ENCODE measurements around the gene ABCG8. TPM values are rescaled to one million over a fixed set of nuclear protein-coding genes. Genes with fewer than 3 reads are reported as not detected.

Gene ABCG8
- total and polyA plus RNA-seq, 12 donors, result 0.15 to 1.4 TPM; not detected in 10

DNA sequence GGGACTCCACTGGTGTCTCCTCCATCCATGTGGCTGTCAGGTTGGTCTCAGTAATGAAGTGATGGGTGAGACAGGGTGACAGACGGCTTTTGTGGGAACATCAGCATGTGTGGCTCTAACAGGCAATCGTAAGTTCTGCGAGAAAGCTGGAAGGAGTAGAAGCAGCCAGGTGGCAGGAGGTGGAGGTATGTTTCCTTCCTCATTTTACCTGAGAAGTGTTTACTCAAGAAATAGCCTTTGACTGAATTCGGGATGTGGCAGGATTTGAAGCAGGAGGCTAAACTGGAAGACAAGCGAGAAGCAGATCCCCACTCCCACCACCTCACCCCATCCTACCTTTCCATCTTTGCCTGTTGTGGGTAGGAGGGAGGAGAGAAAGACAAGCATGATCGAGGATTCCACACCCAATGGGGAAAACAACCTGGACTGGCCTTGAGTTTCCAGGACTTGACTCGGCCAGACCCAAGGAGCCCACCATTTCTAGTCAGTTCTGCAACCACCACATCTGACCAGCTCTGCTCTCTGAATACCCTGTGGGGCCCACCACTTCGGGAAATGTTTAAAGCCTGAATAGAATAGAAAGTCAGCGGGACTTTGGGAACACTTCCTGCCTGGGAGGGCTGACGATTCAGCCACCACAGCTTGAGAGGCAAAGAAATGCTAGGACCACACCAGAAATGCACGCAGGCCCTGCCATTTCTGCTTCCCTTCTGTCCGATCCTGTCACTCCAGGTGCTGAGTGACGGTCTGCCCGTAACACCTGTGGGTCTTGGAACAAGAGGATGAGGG, 1.2 kb downstream of the ABCG8 start:
- Histone ChIP-seq H3K4me3 (no peak overlapping the region), H3K4me1 (no peaks in the 10 kb centered on the region), H3K9me3 (no peaks in the 10 kb centered on the region), H3K36me3 (no peaks in the 10 kb centered on the region), H3K27me3 (peaks cover 0 to 15% (median 0%) of the 10 kb centered on the region in 7 donors), H3K27ac (no peak overlapping the region)
- TF ChIP-seq, protein P1, sequence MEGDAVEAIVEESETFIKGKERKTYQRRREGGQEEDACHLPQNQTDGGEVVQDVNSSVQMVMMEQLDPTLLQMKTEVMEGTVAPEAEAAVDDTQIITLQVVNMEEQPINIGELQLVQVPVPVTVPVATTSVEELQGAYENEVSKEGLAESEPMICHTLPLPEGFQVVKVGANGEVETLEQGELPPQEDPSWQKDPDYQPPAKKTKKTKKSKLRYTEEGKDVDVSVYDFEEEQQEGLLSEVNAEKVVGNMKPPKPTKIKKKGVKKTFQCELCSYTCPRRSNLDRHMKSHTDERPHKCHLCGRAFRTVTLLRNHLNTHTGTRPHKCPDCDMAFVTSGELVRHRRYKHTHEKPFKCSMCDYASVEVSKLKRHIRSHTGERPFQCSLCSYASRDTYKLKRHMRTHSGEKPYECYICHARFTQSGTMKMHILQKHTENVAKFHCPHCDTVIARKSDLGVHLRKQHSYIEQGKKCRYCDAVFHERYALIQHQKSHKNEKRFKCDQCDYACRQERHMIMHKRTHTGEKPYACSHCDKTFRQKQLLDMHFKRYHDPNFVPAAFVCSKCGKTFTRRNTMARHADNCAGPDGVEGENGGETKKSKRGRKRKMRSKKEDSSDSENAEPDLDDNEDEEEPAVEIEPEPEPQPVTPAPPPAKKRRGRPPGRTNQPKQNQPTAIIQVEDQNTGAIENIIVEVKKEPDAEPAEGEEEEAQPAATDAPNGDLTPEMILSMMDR (IDR thresholded peaks at IDR 0.05), result no peak
- DNase-seq, result no peak
- no peak for ATAC-seq
- intact Hi-C loops (cut with DNase I), result no loop called here
- 83 to 85% methylated on average over 14 of the region's 14 CpGs for WGBS, 2 donors

DNA sequence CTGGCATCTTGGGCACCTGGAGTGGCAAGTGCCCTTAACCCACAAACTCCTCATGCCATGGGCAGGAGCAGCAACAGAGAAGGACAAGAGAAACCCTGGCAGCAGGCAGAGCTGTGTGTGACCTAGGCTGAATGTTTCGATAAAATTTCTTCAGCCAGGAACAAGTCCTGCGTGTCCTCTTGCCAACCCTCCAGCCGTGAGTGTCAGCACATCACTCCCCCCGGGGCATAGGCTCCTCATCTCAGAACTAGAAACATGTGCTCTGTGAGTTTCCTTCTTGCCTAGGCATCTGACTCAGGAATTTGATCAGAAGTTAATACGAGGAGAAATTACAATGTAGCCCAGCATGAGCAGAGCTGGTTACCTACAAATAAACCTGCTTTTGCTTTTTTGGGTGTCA, 2.2 kb downstream of the ABCG8 start:
- H3K27ac ChIP-seq, result no peak overlapping the region
- peaks cover 0 to 15% (median 0%) of the 10 kb centered on the region in 7 donors for H3K27me3 ChIP-seq
- no peak for DNase-seq
- H3K4me1 ChIP-seq, result no peaks in the 10 kb centered on the region
- no peaks in the 10 kb centered on the region for H3K9me3 ChIP-seq
- H3K36me3 ChIP-seq, result no peaks in the 10 kb centered on the region
- 68 to 75% methylated on average over 5 of the region's 5 CpGs for WGBS, 2 donors
- TF ChIP-seq, protein P1 (IDR thresholded peaks at IDR 0.05), result no peak
- no peak overlapping the region for H3K4me3 ChIP-seq
- no peak for ATAC-seq
- intact Hi-C loops (cut with DNase I), result no loop called here

DNA sequence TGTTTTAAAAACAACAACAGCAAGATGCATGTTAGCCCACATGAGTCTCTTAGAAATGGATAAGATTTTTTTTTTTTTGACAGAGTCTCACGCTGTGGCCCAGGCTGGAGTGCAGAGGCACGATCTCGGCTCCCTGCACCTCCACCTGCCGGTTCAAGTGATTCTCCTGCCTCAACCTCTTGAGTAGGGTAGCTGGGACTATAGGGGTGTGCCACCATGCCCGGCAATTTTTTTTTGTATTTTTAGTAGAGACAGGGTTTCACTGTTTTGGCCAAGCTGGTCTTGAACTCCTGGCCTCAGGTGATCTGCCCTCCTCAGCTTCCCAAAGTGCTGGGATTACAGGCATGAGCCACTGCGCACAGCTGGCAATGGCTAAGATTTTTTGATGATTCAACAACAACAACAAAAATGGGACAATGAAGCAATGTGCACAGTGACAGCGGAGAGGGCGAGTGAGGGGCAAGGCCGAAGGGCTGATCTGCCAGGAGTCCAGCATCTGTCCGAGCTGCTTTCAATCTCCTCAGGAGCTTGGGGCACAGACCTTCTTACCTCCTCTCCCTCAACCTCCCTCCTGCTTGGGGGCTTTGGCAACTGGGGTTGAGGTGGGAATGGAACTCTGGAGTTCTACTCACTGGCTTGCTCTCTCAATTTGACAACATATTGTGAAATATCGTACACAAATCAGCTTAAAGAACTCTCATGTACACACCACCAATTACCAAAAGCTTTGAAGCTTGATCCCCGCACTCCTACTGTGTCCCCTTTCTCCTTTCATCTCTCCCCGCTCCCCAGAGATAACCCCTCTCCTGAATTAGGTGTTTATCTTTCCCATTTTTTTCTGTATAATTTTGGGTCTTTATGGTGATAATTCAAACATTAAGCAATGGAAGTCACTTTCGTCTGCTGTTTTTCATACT, 3.4 kb downstream of the ABCG8 start:
- intact Hi-C loops (cut with DNase I), result no loop called here
- TF ChIP-seq, protein P1 (IDR thresholded peaks at IDR 0.05), result no peak

DNA sequence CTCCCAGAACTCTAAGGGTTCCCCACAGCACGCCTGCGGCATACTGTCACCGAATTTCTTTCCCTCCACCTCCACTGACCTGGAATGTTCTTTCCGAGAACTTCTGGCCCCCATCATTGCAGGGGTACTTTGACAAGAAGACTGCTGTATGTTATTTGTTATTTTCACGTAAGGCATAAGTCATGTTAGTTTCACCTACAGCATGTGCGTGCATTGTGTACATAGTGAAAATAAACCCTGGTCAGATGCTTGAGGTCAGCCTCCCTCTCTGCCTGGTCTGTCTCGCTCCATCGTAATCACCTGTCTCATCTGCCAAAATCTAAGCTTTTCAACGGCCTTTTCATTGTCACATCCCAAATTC, 4.1 kb downstream of the ABCG8 start:
- intact Hi-C loops (cut with DNase I), result no loop called here
- Histone ChIP-seq H3K36me3 (no peaks in the 10 kb centered on the region), H3K4me1 (no peaks in the 10 kb centered on the region), H3K27ac (no peak overlapping the region), H3K4me3 (no peak overlapping the region), H3K27me3 (peaks cover 0 to 9% (median 0%) of the 10 kb centered on the region in 7 donors), H3K9me3 (no peaks in the 10 kb centered on the region)
- TF ChIP-seq, protein P1 (IDR thresholded peaks at IDR 0.05), result no peak
- ATAC-seq, result no peak
- no peak for DNase-seq
- 86 to 88% methylated on average over 9 of the region's 9 CpGs for WGBS, 2 donors

More for the DNA sequence above, 3.4 kb downstream of the ABCG8 start:
- Histone ChIP-seq H3K4me3 (no peak overlapping the region), H3K4me1 (no peaks in the 10 kb centered on the region), H3K27ac (no peak overlapping the region), H3K9me3 (no peaks in the 10 kb centered on the region), H3K27me3 (peaks cover 0 to 9% (median 0%) of the 10 kb centered on the region in 7 donors), H3K36me3 (no peaks in the 10 kb centered on the region)
- 88 to 89% methylated on average over 14 of the region's 14 CpGs for WGBS, 2 donors
- ATAC-seq, result no peak
- DNase-seq, result no peak
